OCI-LY1 (cell line): ENCODE results near the gene PEAK1.

ENCODE experiments used
- H2AFZ ChIP-seq: fragments of 200-600 bp; sonication (generic), shearing (Covaris generic); 2 replicates; pipeline ENCODE4 v1.6.0; 2014; ENCODE audit warnings: antibody characterized with exemption, mild to moderate bottlenecking, low read length
- H3F3A ChIP-seq: fragments of 200-600 bp; sonication (generic), shearing (Covaris generic); 2 replicates; pipeline ENCODE4 v1.6.0; 2014; ENCODE audit warnings: mild to moderate bottlenecking, antibody characterized with exemption, low read length, moderate library complexity; ENCODE audit not compliant: insufficient read depth
- H3K27ac ChIP-seq: fragments of 200-600 bp; sonication (generic); 2 replicates; pipeline ENCODE4 v1.5.1; 2014; ENCODE audit warnings: low read length, mixed run types, mild to moderate bottlenecking, low read depth; ENCODE audit not compliant: poor library complexity, severe bottlenecking
- H3K27me3 ChIP-seq: fragments of 200-600 bp; sonication (generic); 2 replicates; pipeline ENCODE4 v1.6.0; 2014; ENCODE audit warnings: antibody characterized with exemption, mild to moderate bottlenecking, low read length, moderate library complexity; ENCODE audit not compliant: insufficient read depth
- H3K36me3 ChIP-seq: fragments of 200-600 bp; sonication (generic); 2 replicates; pipeline ENCODE4 v1.6.1; 2014; ENCODE audit warnings: mild to moderate bottlenecking, antibody characterized with exemption, low read length, moderate library complexity, mixed read lengths; ENCODE audit not compliant: insufficient read depth
- H3K4me1 ChIP-seq: fragments of 200-600 bp; sonication (generic); 2 replicates; pipeline ENCODE4 v1.5.1; 2014; ENCODE audit warnings: mild to moderate bottlenecking, low read length, moderate library complexity; ENCODE audit not compliant: insufficient read depth, severe bottlenecking
- H3K4me2 ChIP-seq: fragments of 200-600 bp; sonication (generic), shearing (Covaris generic); 2 replicates; pipeline ENCODE4 v1.6.1; 2014; ENCODE audit warnings: low read length
- H3K4me3 ChIP-seq: fragments of 200-600 bp; sonication (generic); 2 replicates; pipeline ENCODE4 v1.5.1; 2014; ENCODE audit warnings: low read length, low read depth, mild to moderate bottlenecking, mixed read lengths; ENCODE audit not compliant: poor library complexity, severe bottlenecking
- H3K79me2 ChIP-seq: fragments of 200-600 bp; shearing (Covaris generic); 2 replicates; pipeline ENCODE4 v1.6.1; 2016; ENCODE audit warnings: mixed run types, low read length, mixed read lengths; ENCODE audit not compliant: insufficient read depth
- H3K9ac ChIP-seq: fragments of 200-600 bp; sonication (generic), shearing (Covaris generic); 2 replicates; pipeline ENCODE4 v1.6.1; 2014; ENCODE audit warnings: mild to moderate bottlenecking, low read length, mixed read lengths
- H3K9me2 ChIP-seq: fragments of 200-600 bp; sonication (generic), shearing (Covaris generic); 2 replicates; pipeline ENCODE4 v1.6.1; 2014; ENCODE audit warnings: low read depth, mild to moderate bottlenecking, low read length, mixed read lengths
- H3K9me3 ChIP-seq: fragments of 200-600 bp; shearing (Covaris generic); 2 replicates; pipeline ENCODE4 v1.6.1; 2014; ENCODE audit warnings: low read length, mixed read lengths
- H4K20me1 ChIP-seq: fragments of 200-600 bp; sonication (generic), shearing (Covaris generic); 2 replicates; pipeline ENCODE4 v1.6.0; 2016; ENCODE audit warnings: mild to moderate bottlenecking, low read length; ENCODE audit not compliant: insufficient read depth
- EZH2 ChIP-seq: fragments of 200-600 bp; sonication (generic), shearing (Covaris generic); IDR thresholded peaks from 2 replicates; pipeline ENCODE4 v1.8.0; 2017; ENCODE audit warnings: borderline replicate concordance, mixed run types, mild to moderate bottlenecking, antibody characterized with exemption, low read length, moderate library complexity, mixed read lengths
- TF ChIP-seq, protein P1 (sequence below): fragments of 200-600 bp; sonication (generic), shearing (Covaris generic); IDR thresholded peaks from 2 replicates; pipeline ENCODE4 v1.5.1; 2017; ENCODE audit warnings: mild to moderate bottlenecking, antibody characterized with exemption, low read length, moderate library complexity, mixed read lengths

Gene PEAK1

DNA sequence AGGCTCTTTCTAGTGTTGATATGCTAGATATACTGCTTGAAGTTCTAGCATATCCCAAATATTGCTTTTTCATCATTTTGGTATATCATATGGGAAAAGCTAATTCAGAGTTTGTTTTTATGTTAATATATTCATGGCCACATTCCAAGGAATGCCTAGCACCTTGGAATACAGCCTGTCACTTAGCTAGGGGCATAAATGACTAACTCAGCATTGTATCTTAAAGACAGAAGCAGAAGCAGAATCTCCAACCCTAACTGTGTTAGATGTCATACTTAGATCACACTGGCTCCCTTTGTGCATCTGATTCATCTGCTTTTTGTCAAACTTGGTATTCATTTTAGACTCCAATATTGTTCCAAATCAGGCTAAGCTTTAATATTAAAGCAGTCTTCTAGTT is 218.2 kb downstream of the PEAK1 start:
- TF ChIP-seq, protein P1, sequence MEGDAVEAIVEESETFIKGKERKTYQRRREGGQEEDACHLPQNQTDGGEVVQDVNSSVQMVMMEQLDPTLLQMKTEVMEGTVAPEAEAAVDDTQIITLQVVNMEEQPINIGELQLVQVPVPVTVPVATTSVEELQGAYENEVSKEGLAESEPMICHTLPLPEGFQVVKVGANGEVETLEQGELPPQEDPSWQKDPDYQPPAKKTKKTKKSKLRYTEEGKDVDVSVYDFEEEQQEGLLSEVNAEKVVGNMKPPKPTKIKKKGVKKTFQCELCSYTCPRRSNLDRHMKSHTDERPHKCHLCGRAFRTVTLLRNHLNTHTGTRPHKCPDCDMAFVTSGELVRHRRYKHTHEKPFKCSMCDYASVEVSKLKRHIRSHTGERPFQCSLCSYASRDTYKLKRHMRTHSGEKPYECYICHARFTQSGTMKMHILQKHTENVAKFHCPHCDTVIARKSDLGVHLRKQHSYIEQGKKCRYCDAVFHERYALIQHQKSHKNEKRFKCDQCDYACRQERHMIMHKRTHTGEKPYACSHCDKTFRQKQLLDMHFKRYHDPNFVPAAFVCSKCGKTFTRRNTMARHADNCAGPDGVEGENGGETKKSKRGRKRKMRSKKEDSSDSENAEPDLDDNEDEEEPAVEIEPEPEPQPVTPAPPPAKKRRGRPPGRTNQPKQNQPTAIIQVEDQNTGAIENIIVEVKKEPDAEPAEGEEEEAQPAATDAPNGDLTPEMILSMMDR: no peak
- no peak for TF ChIP-seq EZH2

DNA sequence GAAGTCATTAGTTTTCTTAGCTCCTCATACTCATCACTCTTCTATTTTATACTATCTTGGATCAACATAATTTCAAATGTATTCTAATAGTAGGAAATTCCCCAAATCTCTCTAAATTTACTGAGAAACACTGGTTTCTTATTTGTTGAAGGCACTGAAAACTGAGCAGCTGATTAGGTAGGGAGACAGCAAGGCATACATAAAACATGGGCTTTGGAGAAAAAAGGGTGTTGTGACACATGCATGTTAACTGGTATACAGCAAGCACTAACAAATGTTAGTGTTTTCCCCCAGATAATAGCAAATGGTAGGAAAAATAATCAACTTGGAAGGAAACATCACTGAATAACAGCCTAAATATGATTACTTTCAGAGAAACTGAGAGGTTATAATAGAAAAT is 223.5 kb downstream of the PEAK1 start:
- H3K36me3 ChIP-seq: no peaks in the 10 kb centered on the region
- TF ChIP-seq, protein P1: no peak
- TF ChIP-seq EZH2: no peak

More for the DNA sequence above, 218.2 kb downstream of the PEAK1 start:
- H3K4me2 ChIP-seq: no peak overlapping the region
- H3K9me2 ChIP-seq: no peaks in the 10 kb centered on the region
- no peak overlapping the region for H3K27ac ChIP-seq
- no peaks in the 10 kb centered on the region for H3K79me2 ChIP-seq
- H2AFZ ChIP-seq: no peak overlapping the region
- no peaks in the 10 kb centered on the region for H3K27me3 ChIP-seq
- H3K36me3 ChIP-seq: no peaks in the 10 kb centered on the region
- no peaks in the 10 kb centered on the region for H3K4me1 ChIP-seq
- H3K9ac ChIP-seq: no peak overlapping the region
- no peaks in the 10 kb centered on the region for H4K20me1 ChIP-seq
- H3K9me3 ChIP-seq: no peaks in the 10 kb centered on the region
- no peaks in the 10 kb centered on the region for H3F3A ChIP-seq
- no peak overlapping the region for H3K4me3 ChIP-seq

DNA sequence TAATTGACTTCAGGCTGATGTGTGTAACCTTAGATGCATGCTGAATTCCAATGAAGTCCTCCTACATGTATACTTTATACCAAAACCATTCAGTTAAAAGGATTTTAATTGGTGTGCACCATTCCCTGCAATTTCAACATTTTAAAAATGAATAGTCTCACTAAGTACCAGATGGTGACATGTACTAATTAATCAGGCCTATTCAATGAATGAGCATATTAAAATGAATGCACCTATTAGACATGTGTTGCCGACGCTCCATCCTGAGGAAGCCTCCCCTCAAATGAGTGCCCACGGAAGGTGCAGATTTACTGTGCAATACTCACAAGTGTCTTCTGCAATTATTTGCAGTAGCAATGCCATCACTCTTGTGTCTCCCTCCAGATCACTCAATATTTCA is 224.3 kb downstream of the PEAK1 start:
- Histone ChIP-seq H3K27ac (no peak overlapping the region), H3K9ac (no peak overlapping the region), H3K4me1 (no peaks in the 10 kb centered on the region), H3K4me2 (no peak overlapping the region), H3K9me2 (no peaks in the 10 kb centered on the region), H3K79me2 (no peaks in the 10 kb centered on the region), H4K20me1 (no peaks in the 10 kb centered on the region), H3K36me3 (no peaks in the 10 kb centered on the region), H3K27me3 (no peaks in the 10 kb centered on the region), H3K4me3 (no peak overlapping the region), H2AFZ (no peak overlapping the region), H3F3A (no peaks in the 10 kb centered on the region), H3K9me3 (no peaks in the 10 kb centered on the region)
- no peak for TF ChIP-seq EZH2
- TF ChIP-seq, protein P1: no peak

More for the DNA sequence above, 223.5 kb downstream of the PEAK1 start:
- H3K9me3 ChIP-seq: no peaks in the 10 kb centered on the region
- H3F3A ChIP-seq: no peaks in the 10 kb centered on the region
- no peak overlapping the region for H3K27ac ChIP-seq
- H3K4me2 ChIP-seq: no peak overlapping the region
- H4K20me1 ChIP-seq: no peaks in the 10 kb centered on the region
- H3K79me2 ChIP-seq: no peaks in the 10 kb centered on the region
- no peak overlapping the region for H3K9ac ChIP-seq
- no peak overlapping the region for H3K4me3 ChIP-seq
- H2AFZ ChIP-seq: no peak overlapping the region
- no peaks in the 10 kb centered on the region for H3K27me3 ChIP-seq
- H3K9me2 ChIP-seq: no peaks in the 10 kb centered on the region
- H3K4me1 ChIP-seq: no peaks in the 10 kb centered on the region
